ENCODE results near the gene ANKRD11.
A peak's percentile ranks its signal among the peaks of the same experiment; 100 is the strongest.

The ANKRD11 gene

DNA sequence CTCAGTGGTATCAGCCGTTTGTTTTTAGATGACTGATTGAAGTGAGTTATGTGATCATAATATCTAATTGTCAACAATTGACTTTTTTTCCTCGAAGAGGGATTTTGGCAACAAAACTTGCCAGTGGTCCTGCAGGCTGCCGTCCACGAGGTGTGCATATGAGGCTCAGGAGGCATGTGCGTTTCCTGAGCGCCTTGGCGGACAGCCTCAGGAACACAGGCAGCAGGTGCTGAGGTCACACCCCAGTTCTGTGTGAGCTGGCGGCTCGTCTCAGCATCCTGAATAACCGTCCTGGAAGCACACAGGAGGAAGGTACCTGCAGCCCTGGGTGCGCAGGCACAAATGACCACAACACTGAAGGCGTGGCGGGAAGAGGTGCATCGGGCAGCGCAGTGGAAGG, 29.5 kb upstream of the ANKRD11 start:
- DNase-seq (ENCODE audit: low read depth), result no peak
- no peak overlapping the region for H3K4me3 ChIP-seq (replicated peaks; ENCODE audit: low read depth, low read length)
- TF ChIP-seq CTCF (IDR thresholded peaks at IDR 0.05; ENCODE audit: low read length, missing control alignments), result no peak

GRCh38 chr16:89517128-89517527, 26.8 kb upstream of the ANKRD11 start:
- no peak for DNase-seq (ENCODE audit: low read depth)
- H3K4me3 ChIP-seq (replicated peaks; ENCODE audit: low read depth, low read length), result no peak overlapping the region
- no peak for TF ChIP-seq CTCF (IDR thresholded peaks at IDR 0.05; ENCODE audit: low read length, missing control alignments)

- TF ChIP-seq CTCF (IDR thresholded peaks at IDR 0.05; ENCODE audit: low read length, missing control alignments), result no peak
- no peak overlapping the region for H3K4me3 ChIP-seq (replicated peaks; ENCODE audit: low read depth, low read length)
- DNase-seq (ENCODE audit: low read depth), result no peak
These were observed 22.1 kb upstream of the ANKRD11 start for GRCh38 chr16:89512453-89512852.

GRCh38 chr16:89511374-89511773, 21.0 kb upstream of the ANKRD11 start:
- H3K4me3 ChIP-seq (replicated peaks; ENCODE audit: low read depth, low read length), result no peak overlapping the region
- no peak for TF ChIP-seq CTCF (IDR thresholded peaks at IDR 0.05; ENCODE audit: low read length, missing control alignments)
- DNase-seq (ENCODE audit: low read depth), result no peak

GRCh38 chr16:89510526-89510925, 20.2 kb upstream of the ANKRD11 start:
- no peak for TF ChIP-seq CTCF (IDR thresholded peaks at IDR 0.05; ENCODE audit: low read length, missing control alignments)
- H3K4me3 ChIP-seq (replicated peaks; ENCODE audit: low read depth, low read length), result no peak overlapping the region
- no peak for DNase-seq (ENCODE audit: low read depth)

- DNase-seq (ENCODE audit: low read depth), result peak; percentile 86
- no peak for TF ChIP-seq CTCF (IDR thresholded peaks at IDR 0.05; ENCODE audit: low read length, missing control alignments)
- peak within 1 kb of the TSS; percentile 84 for H3K4me3 ChIP-seq (replicated peaks; ENCODE audit: low read depth, low read length)
These were observed 17.7 kb upstream of the ANKRD11 start, which contains the start of gene SPG7 for GRCh38 chr16:89507834-89508590. Gene SPG7 (plus strand): TSS chr16:89508403. CDS start chr16:89508418, 15 bp downstream.

Data from fibroblast of pulmonary artery (primary cell).